Measurements from ENCODE around the gene EYA4.

The EYA4 gene

DNA sequence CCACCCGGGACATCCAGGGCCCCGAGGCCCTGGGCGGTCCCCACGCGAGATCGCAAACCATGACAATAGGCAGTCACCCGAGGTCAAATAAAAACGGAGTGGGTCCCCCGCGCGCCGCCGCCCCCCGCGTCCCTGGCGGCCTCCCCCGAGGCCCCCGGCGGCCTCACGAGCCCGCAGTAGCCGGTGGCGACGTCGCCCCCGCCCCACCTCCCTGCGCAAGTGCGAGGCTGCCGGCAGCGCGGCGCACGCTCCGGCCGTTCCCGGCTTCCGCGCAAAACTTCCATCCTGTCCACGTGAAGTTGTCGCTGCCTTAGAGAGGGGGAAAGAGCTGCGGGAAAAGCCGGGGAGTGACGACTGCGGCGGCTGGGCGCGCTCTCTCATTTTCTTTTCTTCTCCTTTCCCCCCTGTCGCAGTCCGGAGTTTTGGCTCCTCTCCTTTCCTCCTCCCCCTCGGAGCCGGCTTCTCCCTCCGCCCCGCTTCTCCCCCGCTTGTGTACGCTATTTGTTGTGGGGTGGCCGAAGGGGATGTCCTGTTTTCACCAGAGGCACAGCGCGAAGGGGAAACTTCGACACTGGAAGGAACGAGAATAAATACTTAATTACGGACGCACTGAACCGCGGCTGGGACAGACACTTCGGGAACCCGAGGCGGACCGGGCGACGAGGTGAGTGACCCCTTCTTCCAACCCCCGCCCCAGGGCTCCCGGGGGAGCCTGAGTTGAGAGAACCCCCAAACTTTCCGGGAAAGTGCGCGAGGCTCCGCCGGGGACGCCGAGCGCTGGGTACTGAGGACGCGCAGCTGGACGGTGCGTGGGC, at the start of gene EYA4:
EYA4 (plus strand) TSS at position 272 of the 815 bp plus-strand sequence. CDS start 33,424 bp downstream, outside the sequence.
- DNase-seq, result peak in 1 of 2 donors; percentile 2

DNA sequence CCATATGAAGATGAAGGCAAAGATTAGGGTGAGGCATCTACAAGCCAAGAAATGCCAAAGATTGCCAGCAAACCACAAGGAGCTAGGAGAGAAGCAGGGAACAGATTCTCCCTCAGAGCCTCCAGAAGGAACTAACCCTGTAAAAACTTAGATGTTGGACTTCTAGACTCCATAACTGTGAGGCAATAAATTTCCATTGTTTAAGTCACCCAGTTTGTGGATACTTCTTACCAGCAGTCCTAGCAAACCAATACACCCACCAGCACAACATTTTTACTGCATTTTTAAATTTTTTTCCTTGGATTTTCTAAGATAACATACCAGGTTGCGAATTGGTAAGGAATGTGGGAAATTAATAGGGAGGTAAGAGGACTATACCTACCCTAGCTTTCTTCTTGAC, 47.8 kb upstream of the EYA4 start:
- no peak for DNase-seq

- no peak for DNase-seq
These were observed 42.4 kb upstream of the EYA4 start for GRCh38 chr6:133198725-133199124.

DNA sequence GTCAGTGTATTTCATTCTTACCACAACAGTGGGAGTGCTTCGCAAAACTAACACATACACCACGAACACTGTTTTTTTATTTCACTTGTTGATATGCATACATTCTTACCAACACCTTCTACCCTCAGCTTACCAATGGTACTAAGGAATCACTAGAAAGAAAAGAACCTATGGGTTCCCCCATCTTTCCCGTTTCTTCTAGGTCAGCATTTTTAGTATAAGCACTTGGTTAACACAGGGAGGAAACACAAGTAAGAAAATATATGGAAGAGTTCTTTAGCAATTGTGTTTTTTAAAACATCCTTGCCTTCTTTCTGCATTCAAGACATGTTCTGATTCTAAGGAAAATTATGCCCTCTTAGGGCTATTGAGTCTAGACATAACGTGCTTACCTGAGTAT, 39.9 kb upstream of the EYA4 start:
- no peak for DNase-seq

- no peak for DNase-seq
These were observed 38.4 kb upstream of the EYA4 start for GRCh38 chr6:133202610-133203343.

DNA sequence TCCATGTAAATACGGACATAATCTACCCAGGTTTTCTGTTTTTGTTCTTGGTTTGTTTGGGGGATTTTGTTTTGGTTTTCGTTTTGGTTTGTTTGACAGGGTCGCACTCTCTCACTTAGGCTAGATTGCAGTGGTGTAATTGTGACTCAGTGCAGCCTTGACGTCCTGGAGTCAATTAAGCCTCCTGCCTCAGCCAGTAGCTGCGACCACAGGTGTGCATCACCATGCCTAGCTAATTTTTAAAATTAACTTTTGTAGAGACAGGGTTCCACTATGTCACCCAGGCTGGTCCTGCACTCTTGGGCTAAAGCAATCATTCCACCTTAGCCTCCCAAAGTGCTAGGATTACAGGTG, 37.8 kb upstream of the EYA4 start:
- DNase-seq, result no peak

- DNase-seq, result no peak
These were observed 35.9 kb upstream of the EYA4 start for GRCh38 chr6:133205304-133205703.

- no peak for DNase-seq
These were observed 34.2 kb upstream of the EYA4 start for GRCh38 chr6:133206942-133207341.

DNA sequence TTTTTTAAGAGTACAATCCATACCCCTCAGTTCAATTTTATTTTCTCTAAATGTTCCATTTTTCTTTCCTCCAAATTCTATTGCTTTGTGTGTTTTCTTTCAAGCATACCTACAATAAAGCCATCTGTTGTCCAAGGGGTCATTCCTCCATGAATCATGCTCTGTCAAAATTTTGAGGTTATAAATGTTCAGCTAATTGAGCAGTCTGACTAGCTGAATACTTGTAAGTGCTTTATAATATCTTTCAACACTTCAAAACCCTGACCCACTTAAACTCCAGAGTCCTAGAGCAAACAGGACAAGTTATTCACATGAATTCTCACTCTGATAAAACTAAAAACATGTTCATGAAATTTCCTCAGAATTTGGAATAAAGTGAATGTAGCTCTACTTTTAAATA, 33.4 kb upstream of the EYA4 start:
- DNase-seq, result no peak

GRCh38 chr6:133208183-133208755, 32.9 kb upstream of the EYA4 start:
- no peak for DNase-seq

- no peak for DNase-seq
These were observed 26.9 kb upstream of the EYA4 start for GRCh38 chr6:133214267-133214666.

DNA sequence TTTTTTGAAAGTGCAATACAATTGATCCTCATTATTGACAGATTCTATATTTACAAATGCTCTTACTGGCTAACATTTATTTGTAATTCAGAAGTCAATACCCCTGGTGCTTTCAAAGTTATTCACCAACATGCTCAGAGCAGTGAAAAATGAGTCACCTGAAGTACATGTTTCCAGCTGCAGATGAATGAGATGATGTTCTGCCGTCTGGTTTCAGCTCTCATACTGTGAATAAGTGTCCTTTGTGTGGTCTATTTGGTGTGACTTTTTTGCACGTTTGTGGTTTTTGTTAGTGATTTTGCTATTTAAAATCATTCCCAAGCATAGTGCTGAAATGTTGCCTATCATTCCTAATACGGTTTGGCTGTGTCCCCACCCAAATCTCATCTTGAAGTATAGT, 22.3 kb upstream of the EYA4 start:
- no peak for DNase-seq

DNA sequence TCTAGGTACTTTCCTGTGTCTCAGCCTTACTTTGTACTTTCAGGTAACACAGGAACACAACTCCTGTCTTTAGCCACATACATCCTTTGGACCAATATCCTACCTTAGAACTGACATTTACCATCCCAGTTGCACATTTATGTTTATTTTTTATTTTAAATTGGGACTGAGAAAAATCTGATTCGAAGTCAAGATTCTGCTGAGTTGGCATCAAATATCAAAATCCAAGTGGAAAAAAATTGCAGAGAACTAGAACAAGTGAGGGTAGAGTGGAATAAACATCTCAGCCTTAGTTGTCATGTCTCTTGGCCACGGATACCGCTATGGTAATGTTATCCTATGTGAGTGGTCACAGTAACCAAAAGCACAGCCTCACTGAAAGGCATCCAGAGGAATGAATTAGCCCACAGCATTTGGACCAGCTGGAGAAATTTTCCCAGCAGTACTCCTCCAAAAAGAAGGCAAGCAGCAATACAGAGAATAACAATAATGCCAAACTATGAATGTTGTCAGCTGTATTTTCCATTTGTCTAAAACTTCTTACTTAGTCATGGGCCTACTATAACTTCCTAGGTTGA, 17.6 kb upstream of the EYA4 start:
- DNase-seq, result no peak

GRCh38 chr6:133225560-133225959, 15.6 kb upstream of the EYA4 start:
- DNase-seq, result no peak

GRCh38 chr6:133227344-133227743, 13.8 kb upstream of the EYA4 start:
- no peak for DNase-seq

DNA sequence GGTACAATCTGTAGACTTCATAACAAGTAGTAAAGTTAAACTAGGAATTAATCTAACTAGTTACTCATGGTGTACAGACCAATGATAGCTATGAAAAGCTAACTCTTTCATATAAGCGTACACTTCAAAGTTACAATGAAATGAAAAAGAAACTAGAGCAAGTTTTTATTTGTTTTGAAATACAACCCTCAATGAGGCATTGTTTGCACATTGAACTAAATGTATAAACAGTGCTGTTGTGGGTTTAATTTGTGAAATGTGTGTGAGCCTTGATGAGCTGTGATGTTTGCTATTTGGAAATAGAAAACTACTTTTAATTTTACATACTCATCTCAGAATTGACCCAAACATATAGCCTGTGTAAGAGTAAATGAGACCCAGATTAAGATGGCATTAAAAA, 11.1 kb upstream of the EYA4 start:
- no peak for DNase-seq

DNA sequence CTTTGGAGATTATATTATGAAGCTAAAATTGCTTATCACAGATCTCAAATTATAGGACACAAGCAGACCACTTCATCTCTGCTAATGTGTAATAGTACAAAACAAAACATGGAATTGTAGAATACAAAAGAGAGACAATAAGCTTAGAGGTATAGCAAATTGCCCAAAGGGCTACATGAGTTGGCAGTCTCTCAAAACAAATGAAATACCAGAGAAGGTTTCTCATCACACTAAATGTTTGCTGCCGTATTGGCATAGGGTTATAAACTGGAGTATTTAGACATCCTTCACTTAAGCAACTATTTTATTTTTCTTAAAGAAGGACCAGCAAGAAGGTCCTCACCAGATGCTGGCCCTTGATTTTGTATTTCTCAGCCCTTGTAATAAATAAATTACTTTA, 5.9 kb upstream of the EYA4 start:
- no peak for DNase-seq

- no peak for DNase-seq
These were observed 4.2 kb upstream of the EYA4 start for GRCh38 chr6:133236932-133237331.

DNA sequence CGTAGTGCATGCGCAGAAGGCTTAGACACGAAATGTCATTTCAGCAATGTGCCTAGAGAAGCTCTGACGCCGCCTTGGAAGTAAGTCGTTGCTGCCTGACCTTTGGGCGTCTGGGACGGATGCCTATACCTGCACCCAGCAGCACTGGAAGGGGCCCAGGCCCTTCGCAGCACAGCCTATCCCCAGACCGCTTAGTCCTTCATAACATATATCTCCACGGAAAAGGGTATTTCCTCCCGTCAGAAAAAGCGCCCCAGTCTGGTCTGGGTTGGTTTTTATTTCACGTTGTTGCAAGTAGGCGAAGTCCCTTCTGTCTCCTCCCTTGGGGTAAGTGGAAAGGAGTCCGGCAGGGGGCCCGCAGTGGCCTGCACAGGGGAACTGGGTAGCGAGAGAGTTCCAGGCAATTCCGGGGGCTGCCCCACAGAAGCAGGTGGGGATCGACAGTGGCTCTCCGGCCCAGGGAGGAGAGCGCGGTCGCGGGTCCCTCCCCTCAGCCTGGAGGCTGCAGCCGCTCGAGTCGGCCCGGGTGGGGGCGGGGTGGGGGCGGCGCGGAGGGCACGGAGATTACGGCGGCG, 559 bp upstream of the EYA4 start:
- DNase-seq, result peak in 1 of 2 donors; percentile 1

- peak in 1 of 2 donors; percentile 7 for DNase-seq
These were observed 912 bp downstream of the EYA4 start for GRCh38 chr6:133241901-133242636.

DNA sequence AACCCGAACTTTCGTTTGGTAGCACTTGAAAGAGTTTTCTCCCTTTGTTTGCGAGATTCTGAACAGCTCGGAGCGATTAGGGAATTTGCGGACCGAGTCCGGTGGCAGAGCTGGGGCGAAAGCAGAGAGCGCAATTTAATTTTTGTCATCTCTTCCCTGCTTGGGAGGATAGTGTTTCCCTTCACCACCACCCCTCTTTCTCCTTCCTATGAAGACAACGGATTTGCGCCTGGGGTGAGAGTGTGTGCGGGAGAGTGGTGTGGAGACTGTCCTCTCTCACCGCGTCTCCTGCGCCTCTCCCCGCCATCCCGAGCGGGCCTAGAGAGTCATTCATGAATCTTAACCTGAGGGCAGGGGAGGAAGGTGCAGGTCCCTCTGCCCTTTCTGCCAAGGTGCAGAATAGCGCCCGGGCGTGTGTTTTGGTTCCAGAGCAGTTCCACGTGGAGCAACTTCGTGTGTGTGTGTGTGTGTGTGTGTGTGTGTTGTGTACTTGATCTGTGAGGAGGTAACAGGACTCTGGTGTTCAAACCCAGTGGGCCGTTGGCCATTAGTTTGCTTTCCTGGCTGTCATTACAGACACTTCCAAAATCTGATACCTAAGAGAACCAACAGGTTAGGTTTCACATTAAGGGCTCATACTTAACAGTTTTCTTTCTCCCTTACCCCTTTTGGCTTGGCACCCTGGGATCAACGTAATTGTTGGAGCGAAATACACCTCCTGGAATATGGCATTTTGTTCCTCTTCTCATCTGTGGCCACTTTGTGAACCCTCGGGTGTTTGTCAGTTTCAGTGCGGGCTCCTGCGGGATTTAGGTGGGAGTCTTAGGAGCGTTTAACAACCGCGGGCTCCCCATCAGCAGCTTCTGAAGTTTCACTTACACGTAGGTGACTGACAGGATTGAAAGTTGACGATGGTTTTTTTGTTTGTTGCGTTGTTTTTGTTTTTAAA, 1.8 kb downstream of the EYA4 start:
- DNase-seq, result no peak
